HG02938 (cell line): ENCODE results near the gene SRXN1.

Experiments
- ATAC-seq: cut with Tn5 transposase; IDR thresholded peaks from one replicate; pipeline ENCODE4 v1.9.1; 2021; ENCODE audit warnings: mild to moderate bottlenecking, moderate library complexity; ENCODE audit not compliant: unreplicated experiment

The SRXN1 gene

DNA sequence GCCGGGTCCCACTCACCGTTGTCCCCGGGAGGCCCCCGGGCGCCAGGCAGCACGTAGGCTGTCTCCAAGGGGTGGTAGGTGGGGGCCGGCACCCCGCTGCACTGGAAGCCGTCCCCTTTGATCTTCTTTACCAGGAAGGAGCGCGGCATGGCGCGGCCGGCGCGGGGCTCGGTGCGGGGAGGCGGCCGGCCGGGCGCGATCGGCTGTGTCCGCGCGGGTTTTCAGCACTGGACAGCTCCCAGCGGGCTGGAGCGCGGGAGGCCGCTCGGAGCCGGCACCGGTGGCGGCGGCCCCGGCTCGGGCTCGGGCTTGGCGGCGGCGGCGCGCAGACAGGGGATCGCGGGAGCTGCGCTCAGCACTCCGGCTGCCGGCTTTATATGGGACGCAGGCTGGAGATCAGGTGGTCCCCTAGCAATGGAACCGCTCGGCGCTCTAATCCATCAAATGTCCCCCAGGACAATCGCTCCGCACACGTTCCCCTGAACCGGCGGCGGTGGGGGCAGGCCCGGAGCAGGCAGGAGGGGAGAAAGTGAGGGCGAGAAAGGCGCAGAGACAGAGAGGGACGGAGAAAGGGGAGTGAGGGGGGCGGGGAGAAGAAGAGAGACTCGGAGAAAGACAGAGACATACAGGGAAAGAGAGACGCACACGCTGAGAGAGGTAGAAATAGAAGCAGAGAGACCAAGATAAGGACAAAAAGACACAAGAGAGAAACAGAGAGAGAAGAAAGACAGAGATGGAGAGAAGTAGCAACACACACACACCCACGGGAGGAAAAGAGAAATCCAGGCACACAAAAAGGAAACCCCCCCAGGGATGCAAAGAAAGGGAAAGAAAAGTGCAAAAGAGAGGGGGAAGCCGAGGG, 22.7 kb upstream of the SRXN1 start, which contains the start of gene SCRT2:
SCRT2 (minus strand) TSS at position 350 of the 862 bp plus-strand sequence; CDS start at position 149, 201 bp downstream.
- no peak for ATAC-seq

DNA sequence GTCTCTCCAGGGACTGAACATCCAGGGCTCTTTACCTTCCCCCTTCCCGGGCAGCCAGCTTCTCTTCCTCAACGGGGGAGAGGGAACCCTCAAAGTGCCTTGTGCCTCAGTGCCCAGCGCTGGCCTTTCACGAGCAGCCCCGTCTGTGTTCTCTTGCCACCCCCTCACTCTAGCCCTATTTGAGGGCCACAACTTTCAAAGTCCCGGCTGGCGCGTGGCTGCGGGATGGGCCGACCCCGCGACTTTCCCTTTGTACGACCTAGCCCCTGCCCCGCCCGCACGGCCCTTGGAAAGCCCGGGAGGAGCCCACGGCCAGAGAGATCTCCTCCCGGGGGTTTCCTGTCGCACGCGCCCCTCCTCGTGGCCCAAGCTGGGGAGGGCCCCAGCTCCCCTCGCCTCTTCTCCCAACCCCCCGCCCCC, 22.0 kb upstream of the SRXN1 start:
- ATAC-seq: no peak

DNA sequence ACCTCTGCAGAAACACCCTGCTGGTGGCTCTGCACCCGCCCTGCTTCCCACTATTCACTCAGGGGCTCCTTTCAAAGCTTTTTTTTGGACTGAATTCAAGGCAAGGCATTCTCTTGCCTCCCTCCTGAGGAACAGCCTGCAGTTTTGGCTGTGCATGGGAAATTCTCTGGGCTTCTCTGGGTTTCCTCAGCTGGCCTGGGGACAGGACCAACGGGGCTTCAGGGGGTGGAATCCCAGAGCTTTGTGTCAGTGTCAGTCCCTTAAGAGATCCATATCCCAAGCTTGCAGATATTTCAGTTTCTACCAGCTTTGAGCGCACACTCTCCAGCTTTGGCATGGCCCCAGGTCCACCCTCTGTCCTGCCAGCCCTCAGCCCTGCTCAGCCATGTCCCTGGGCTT, 20.6 kb upstream of the SRXN1 start:
- ATAC-seq: no peak

DNA sequence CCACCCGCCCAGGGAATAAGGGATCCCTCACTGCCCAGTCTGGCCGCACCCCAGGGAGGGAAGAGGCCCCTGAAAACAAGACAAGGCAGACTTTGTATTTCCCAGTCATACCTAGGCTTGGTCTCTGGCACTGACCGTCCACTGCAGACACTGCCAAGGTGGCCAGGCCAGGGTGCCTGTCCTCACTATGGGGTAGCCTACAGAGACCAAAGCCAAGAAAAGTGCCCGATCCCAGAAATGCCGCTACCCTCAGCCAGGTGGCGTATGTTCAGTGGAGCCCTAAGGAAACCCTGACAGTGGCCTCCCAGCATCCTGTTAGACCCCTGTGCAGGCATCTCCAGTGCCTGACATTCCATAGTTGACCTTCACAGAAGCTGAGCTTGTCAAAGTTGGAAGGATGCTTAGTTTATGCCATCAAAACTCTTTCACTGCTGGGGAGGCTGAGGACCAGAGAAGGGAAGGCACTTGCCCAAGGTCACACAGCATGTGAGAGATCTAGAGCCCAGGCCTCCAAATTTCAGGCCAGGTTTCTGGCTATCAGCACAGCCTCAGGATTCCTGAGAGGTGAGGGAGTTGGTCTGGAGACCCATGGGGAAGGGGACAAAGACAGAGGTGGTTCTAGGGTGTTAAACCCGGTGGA, 20.1 kb upstream of the SRXN1 start:
- no peak for ATAC-seq

DNA sequence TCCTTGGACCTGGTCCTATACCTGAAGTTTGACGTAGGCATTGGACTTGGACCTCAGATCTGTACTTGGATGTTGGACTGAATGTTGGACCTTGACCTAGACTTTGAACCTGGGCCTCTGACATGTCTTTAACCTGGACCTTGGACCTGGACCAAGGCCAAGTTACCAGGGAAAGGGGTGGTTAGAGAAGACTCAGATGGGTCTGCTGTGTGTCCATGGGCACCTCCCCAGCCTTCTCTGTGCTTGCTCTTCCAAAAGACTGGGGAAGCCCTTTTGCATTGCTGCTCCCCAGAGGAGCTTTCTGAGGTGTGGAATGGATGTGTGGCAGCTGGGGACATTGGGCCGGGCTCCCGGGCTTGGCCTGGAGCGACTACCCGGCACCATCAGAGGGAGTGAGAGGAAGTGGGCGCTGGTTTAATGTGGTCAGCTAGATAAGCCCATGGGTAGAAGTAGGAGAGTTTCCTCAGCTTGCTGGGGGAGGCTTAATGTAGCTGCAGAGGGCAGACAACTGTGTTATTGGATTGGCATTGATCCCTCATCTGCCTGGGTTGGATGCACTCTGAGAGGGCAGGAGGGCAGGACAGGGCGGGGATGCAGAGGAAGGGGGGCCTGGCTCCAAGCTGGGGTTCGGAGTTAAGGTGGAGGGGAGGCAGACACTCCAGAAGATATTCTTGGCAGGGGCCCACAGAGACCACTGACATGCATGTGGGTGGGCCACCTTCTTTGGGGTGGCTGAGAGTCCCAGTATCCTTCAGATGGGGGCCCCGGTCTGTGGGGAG, 18.4 kb upstream of the SRXN1 start:
- ATAC-seq: no peak

DNA sequence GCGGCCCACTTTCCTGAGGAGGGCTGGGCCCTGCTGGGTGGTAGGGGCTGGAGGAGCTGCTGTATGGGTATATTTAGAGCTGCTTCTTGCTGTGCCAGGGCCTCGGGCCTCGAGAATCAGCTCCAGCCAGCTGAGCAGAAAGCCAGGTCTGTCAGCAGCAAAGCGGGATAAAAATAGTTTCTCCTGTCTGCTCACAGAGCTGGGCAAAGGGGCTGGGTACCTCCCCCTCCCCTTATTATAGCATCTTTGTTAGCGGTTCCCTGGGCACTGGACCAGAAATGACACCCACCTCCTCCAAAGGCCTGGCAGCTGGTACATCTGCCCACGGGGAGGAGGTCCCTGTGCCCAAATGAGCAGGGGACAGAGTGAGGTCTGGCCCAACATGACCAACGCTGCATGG, 16.6 kb upstream of the SRXN1 start:
- ATAC-seq: no peak

DNA sequence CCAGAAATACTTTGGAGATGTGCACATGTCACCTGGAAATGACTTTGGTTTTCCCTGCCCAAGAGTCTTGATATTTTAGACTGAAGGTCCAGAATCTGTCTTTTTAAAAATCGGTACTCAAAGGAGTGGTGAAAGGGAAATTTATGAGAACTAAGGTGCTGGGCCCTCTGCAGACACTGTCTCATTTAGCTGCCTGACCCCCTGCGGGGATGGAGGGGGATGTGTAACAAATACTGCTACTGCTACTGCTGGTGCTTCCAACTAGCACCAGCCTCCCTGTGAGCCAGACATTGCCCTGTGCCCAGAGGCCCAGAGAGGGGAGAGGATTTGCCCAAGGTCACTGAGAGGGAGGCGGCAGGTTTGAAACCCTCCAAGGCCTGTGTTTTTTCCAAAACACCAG, 15.6 kb upstream of the SRXN1 start:
- ATAC-seq: no peak

DNA sequence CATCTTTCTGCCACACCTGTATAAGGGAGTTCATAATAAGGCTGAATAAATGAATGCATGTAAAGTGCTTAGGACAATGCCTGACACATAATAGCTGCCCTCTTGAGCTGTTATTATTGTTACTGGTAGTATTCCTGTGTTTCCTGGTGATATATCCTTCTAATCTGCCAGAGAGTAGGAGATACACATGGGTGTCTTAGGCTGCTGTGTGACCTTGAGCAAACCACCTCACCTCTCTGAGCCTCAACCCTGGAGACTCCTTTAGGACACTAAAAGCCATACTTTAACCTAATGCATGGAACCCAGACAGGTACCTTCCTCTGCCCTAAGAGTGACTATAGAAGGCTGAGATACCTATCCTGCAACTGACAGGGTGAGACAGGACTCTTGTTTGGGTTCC, 15.1 kb upstream of the SRXN1 start:
- ATAC-seq: no peak

DNA sequence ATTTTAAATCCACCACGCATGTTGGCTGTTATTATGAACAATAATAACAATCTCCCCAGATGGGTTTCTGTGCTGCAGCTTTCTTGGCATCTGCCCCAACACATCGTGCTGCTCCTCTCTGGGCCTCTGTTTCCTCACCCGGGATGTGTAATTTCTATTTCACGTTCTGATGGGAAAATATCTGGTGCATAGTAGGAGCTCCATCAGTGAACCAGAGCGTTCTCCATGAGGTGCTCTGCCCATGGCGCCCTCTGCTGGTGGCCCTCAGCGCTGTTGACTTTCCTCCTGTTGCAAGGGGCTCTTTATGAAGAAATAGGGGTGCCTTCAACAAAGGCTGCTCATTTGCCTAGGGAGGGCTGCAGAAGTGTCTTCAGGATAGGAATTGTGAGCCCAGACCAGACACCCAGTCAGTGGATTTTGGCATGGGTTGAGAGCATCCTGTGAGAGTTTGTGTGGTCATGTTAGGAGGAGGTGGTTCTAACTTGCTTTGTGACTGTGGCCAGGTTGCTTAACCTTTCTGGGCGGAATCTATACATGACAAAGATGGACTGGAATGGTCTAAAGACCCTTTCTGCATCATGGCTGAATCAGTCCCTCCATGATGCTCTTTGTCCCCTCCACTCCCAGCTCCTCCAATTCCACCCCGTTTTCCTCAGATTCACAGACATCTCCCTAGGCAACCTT, 14.5 kb upstream of the SRXN1 start:
- no peak for ATAC-seq

DNA sequence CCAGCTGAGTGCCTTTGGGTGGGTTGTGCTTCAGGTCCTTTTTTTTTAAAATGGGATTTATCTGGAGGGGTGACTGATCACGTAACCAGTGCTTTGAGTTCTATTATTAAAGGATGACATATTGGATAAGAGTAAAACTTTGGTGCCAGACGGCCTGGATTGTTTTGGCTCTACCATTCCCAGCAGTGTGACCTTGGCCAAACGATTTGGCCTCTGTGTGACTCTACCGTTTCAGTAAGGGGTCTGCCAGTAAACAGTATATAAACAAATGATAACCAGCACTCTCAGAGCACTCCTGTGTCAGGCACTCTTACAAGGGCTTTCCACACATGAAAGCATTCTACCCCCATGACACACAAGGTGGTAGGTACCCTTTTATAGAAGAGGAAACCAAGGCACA, 13.9 kb upstream of the SRXN1 start:
- ATAC-seq: no peak

DNA sequence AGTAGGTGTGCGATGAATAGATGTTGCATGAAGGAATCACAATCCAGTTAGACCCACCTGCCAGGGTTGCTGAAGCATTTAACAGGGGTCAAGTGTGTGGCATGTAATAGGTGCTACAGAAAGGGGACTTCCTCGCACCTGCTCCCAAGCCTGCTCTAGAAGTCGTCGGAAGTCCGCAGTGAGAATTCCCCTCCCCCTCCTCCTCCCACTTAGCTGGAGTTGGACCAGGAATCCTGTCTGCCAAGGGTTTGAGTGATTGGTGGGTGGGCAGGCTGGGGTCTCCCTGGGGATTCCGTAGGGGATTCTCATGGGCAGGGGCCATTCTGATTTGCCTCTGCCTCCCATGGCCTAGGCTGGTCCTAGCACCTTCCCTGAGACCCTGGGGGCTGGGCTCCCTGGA, 12.3 kb upstream of the SRXN1 start:
- ATAC-seq: no peak

DNA sequence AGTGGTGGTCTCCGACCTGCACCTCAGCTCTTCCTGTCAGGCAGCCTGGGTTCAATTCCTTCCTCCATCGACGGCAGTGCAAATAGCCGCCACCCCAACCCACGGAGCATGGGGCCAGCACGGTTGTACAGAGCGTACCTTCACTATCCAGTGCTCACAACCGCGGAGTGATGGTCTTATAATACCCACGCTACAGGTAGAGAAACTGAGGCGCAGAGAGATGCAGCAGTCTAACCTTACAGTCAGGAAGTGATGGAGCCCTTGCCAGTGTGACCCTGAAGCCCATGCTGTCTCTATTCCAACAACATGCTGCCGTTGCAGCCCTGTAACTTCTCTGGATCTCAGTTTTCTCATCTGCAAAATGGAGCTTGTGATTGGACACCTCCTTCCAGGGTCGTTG, 11.6 kb upstream of the SRXN1 start:
- ATAC-seq: no peak

DNA sequence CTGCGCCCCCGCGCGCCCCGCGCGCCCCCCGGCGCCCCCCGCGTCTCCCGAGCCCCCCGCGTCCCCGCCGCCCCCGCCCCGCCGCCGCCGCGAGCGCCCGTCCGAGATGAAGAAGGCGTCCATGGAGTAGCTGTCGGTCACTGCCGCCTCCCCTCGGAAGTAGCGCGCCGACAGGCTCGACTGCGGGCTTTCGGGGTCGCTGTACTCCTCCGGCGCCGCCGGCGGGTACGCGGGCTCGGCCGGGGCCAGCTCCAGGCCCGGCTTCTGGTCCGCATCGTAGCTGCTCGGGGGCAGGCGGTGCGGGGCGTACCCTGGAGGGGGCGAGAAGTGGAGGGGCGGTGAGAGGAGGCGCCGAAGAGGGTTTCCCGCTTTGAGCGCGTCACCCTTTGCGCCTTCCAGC, 11.2 kb upstream of the SRXN1 start:
- no peak for ATAC-seq

DNA sequence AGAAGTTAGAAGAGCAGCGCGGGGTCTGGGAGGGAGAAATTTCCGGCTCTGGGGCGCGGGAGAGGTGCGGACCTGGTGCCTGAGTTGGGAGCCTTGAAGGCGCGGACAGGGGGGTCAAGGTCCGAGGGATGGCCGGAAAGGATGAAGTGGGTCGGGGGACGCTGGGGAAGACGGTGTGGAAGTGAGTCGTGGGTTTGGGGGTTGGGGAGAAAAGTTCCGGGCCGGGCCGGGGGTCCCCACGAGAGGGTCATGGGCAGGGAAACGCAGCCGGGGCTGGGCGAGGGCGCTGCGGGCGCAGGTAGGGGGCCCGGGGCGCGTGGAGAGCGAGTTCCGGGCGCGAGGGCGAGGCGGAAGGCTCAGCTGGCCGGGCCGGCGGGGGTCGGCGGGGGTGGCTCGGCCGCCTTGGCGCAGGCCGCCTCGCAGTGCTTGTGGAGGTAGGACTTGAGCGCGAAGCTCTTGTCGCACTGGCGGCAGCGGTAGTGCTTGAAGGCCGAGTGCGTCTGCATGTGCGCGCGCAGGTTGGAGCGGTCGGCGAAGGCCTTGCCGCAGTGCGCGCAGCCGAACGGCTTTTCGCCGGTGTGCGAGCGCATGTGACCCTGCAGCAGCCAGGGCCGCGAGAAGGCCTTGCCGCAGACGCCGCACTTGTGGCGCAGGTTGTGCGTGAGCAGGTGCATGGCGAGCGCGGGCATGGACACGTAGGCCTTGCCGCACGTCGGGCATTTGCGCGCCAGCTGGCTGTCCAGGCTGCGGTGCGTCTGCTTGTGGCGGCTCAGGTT, 10.5 kb upstream of the SRXN1 start:
- ATAC-seq: no peak

DNA sequence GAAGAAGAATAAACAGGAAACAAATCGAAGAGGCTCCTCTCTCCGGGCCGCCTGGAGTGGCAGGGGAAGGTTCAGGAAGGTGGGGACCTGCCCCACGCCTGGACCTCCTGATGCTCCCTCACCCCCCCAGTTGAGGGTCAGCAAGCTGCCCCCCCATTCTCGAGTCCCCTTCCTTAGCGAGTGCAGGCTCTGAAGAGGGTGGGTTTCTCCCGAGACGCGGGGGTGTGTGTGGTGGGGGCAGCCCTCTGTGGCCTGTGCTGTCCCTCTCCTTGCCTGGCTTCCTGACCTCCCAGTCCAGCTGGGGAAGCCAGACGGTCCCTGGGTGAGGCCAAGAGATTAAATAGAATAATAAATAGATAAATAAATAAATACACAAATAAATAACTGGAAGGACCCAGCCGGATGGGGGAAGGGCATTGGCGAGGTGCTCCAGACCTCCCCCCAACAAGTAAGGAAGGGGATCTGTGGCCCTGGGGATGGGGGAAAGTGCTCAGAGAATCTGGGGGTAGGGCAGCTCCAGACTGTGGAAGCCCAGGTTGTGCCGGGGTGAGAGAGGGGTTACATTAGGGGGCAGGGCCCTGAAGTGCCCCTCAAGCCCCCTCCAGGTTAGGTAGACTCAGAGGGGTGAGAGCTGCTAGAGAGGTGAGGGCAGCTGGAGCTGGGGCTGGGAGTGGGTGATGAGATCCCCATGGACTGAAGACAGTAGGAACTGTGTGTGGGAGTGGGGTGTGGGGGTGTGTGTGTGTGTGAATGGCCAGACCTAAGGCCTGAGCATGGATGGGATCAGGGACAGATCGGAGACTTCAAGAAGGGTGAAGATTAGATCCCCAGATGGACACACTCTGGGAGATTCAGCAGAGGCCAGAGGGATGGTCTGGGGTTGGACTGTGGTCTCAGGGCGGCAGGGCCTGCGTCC, 9.5 kb upstream of the SRXN1 start:
- ATAC-seq: no peak

DNA sequence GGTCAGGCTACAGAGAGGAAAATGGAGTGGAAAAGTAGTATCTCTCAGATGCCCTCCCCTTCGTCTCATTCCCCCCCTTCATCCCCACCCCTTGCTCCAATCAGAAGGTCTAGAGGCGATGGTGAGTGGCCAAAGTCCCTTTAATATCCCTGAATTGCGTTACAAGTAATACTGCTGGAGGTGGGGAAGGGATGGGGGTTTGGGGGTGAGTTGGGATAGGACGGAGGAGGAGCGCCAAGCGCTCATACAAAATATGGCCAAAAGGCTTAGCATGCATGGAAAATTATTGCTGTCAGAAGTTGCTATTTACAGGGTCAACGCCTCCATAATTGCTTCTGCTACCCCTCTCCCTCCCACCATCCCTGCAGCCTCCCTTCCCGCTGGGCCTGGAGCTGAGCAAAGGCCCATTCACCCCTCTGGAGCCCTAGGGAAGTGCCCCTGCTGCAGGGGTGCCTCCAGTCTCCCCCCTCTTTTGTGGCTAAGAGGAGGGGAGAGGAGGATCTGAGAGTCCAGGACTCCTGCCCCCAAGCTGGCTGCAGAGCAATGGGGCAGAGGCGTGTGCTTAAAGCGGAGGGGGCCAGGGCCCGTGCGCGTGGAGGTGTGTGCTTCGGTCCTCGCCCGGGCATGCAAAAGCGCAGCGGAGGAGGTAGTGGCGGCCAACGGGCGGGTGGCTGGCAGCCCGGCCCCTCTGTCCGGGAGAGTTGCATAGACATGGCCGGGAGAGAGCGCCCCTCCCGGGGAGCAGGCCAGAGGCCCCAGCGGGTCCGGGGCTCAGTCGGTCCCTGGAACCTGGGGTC, 8.7 kb upstream of the SRXN1 start:
- ATAC-seq: no peak

DNA sequence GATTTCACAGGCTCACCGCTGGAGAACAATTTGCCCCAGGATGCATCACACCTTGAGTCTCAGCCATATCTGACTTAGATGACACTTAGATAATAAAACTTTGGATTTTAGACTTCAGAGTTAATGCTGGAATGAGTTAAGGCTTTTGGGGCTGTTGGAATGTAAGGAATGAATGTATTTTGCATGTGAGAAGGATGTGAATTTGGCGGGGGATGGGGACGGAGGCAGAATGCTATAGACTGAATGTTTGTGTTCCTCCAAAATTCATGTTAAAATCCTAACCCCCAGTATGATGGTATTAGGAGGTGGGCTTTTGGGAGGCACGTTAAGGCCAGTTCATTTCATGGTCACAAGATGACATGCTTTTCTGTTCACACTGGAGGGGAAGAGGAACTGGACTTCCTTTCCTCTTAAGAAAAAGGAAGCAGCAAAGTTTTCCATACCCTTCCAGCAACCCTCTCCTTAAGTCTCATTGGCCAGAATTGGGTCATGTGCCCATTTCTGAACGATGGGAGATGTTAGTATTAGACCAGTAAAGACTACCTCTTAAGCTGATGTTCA, 5.8 kb upstream of the SRXN1 start:
- no peak for ATAC-seq

DNA sequence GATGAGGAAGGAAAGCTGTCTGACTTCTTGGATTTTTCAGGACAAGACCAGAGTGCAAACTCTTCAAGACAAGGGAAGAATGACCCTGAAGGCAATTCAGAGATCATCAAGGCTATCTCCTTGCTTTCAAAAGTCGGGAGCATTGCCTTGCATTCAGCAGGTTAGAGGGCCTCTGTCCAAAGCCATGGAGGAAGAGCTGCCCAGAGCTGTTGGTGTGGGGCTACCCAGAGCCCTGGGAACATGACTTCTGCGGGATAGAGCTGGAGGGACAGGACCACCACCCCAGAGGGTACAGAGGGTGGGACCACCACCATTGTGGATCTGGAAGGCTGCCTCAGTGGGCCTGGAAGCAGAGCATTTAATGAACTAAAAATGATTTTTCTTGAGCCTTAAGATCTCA, 5.2 kb upstream of the SRXN1 start:
- ATAC-seq: no peak
